Neuronal stem cell (in vitro differentiated cells): ENCODE data around the gene BCCIP. TPM values are rescaled to one million over a fixed set of nuclear protein-coding genes. Genes with fewer than 3 reads are reported as not detected.

Experiments
- DNase-seq: peaks from one replicate; pipeline ENCODE4 v3.0.0-alpha.2; 2013; ENCODE audit warnings: low spot score
- H2AFZ ChIP-seq: one replicate; pipeline ENCODE4 v1.6.1; 2013; ENCODE audit warnings: mild to moderate bottlenecking, low read length, inconsistent platforms
- H2AK5ac ChIP-seq: 2 replicates; pipeline ENCODE4 v1.6.1; 2013; ENCODE audit warnings: low read depth, mild to moderate bottlenecking, inconsistent platforms, low read length, moderate library complexity, mixed read lengths
- H2BK120ac ChIP-seq: 2 replicates; pipeline ENCODE4 v1.6.1; 2013; ENCODE audit warnings: low read depth, mild to moderate bottlenecking, inconsistent platforms, low read length, moderate library complexity, mixed read lengths
- H2BK12ac ChIP-seq: one replicate; pipeline ENCODE4 v1.6.1; 2013; ENCODE audit warnings: low read length, inconsistent platforms
- H2BK15ac ChIP-seq: 2 replicates; pipeline ENCODE4 v1.6.1; 2013; ENCODE audit warnings: mild to moderate bottlenecking, low read length, inconsistent platforms, mixed read lengths
- H2BK5ac ChIP-seq: one replicate; pipeline ENCODE4 v1.6.1; 2013; ENCODE audit warnings: inconsistent platforms, mild to moderate bottlenecking, low read length, moderate library complexity
- H3K14ac ChIP-seq: one replicate; pipeline ENCODE4 v1.6.1; 2013; ENCODE audit warnings: low read length, inconsistent platforms
- H3K18ac ChIP-seq: 2 replicates; pipeline ENCODE4 v1.6.1; 2013; ENCODE audit warnings: low read length, inconsistent platforms
- H3K23ac ChIP-seq: 2 replicates; pipeline ENCODE4 v1.6.1; 2013; ENCODE audit warnings: low read depth, mild to moderate bottlenecking, mixed read lengths, low read length, inconsistent platforms; ENCODE audit not compliant: poor library complexity
- H3K27ac ChIP-seq: replicated peaks from 3 replicates; pipeline ENCODE4 v1.5.1; 2013; ENCODE audit warnings: low read length, inconsistent platforms
- H3K27me3 ChIP-seq, 3 experiments: 2 replicates each; pipeline ENCODE4 v1.6.1; 2013; ENCODE audit warnings: low read length in 3 of 3, mild to moderate bottlenecking in 2 of 3, inconsistent platforms in 1 of 3, low read depth in 1 of 3, mixed read lengths in 1 of 3, moderate library complexity in 1 of 3; ENCODE audit not compliant: control insufficient read depth in 3 of 3, insufficient read depth in 3 of 3
- H3K36me3 ChIP-seq, 2 donors: replicated peaks in 1 of 2; 2 replicates each; pipeline ENCODE4 v1.6.1; 2013; ENCODE audit warnings: low read length in 2 of 2; ENCODE audit not compliant: control insufficient read depth in 2 of 2, insufficient read depth in 2 of 2
- H3K4ac ChIP-seq: 2 replicates; pipeline ENCODE4 v1.6.1; 2013; ENCODE audit warnings: inconsistent platforms, mild to moderate bottlenecking, low read length, moderate library complexity
- H3K4me1 ChIP-seq, 2 donors: 1 replicate in 1 of 2; 2 replicates in 1 of 2; pipeline ENCODE4 v1.6.1; 2013; ENCODE audit warnings: low read length in 2 of 2, low read depth in 1 of 2; ENCODE audit not compliant: control insufficient read depth in 2 of 2, insufficient read depth in 1 of 2
- H3K4me2 ChIP-seq: one replicate; pipeline ENCODE4 v1.6.1; 2013; ENCODE audit warnings: mild to moderate bottlenecking, low read length, inconsistent platforms; ENCODE audit not compliant: insufficient read depth, poor library complexity, severe bottlenecking
- H3K4me3 ChIP-seq, 2 donors: 2 replicates each; pipeline ENCODE4 v1.5.1; 2013; ENCODE audit warnings: low read length in 2 of 2, mild to moderate bottlenecking in 2 of 2, inconsistent platforms in 1 of 2, moderate library complexity in 1 of 2
- H3K79me1 ChIP-seq: one replicate; pipeline ENCODE4 v1.6.1; 2013; ENCODE audit warnings: low read depth, mild to moderate bottlenecking, inconsistent platforms, low read length, moderate library complexity
- H3K9ac ChIP-seq: one replicate; pipeline ENCODE4 v1.6.1; 2013; ENCODE audit warnings: mild to moderate bottlenecking, low read depth, low read length, inconsistent platforms; ENCODE audit not compliant: poor library complexity
- H3K9me3 ChIP-seq, 2 donors: replicated peaks in 1 of 2; 2 replicates each; pipeline versions ENCODE3 to v1.6.1; 2013; ENCODE audit warnings: low read length in 2 of 2, mild to moderate bottlenecking in 2 of 2, inconsistent platforms in 1 of 2, low read depth in 1 of 2, mixed read lengths in 1 of 2, moderate library complexity in 1 of 2; ENCODE audit not compliant: control insufficient read depth in 2 of 2, insufficient read depth in 1 of 2
- H4K8ac ChIP-seq: one replicate; pipeline ENCODE4 v1.6.1; 2013; ENCODE audit warnings: low read depth, mild to moderate bottlenecking, inconsistent platforms, low read length, moderate library complexity
- H4K91ac ChIP-seq: one replicate; pipeline ENCODE4 v1.6.1; 2013; ENCODE audit warnings: low read length, low read depth, mild to moderate bottlenecking, inconsistent platforms; ENCODE audit not compliant: poor library complexity
- WGBS, 2 donors: extraction: QIAGEN DNeasy Blood & Tissue Kit; methylation state at CpG; one replicate each; pipeline ENCODE4 v1.1.7; 2013; ENCODE audit warnings: missing lambda C conversion rate in 2 of 2, mixed read lengths in 1 of 2; ENCODE audit not compliant: insufficient read length in 2 of 2, insufficient replicate concordance in 1 of 2; ENCODE audit errors: extremely low coverage in 2 of 2; 5-methylcytosine and 5-hydroxymethylcytosine counted together
- polyA plus RNA-seq, 2 experiments: library from polyadenylated mRNA; stranded (reverse); fragments of 200-250 nt; gene quantifications; one replicate each; pipeline ENCODE4 v1.2.3, GENCODE V29; 2013

BCCIP gene
- 82.2 TPM for polyA plus RNA-seq (2013, experiment 1 of 2)
- polyA plus RNA-seq (2013, experiment 2 of 2): 82.6 TPM

DNA sequence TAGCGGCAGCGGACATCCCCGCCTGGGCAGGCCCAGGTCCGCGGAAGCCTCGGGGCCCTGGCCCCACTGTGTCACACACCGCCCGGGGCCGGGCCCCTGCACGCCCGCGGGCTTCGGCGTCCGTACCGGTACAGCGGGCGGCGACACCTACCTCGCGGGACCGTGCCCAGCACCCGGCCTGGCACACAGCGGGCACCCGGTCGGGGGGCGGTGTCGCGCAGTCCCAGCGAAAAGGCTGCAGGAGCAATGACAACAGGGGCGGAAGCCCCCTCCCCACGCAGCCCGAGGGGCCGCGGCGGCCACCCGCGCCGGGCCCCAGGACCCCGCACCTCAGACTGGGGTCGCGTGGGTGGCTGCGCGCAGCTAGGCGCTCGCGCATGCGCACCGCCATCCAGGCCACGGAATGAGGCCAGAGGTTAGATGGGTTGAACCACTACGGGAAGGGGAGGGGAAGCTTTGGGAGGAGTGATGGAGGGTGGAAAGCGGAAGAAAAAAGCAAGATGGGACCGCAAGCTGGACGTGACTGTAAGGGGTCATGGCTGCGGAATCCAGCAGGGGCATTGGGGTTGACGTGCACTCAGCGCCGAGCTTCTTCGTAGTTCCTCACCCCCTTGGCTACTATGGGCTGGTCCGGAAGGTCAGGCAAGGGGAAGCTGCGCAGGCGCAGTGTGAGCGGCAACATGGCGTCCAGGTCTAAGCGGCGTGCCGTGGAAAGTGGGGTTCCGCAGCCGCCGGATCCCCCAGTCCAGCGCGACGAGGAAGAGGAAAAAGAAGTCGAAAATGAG lies at the start of gene BCCIP, which contains the start of gene UROS:
Gene BCCIP (plus strand): TSS at position 669 of the 785 bp plus-strand sequence. CDS start 12 bp downstream, at position 681.
Gene UROS (minus strand): TSS at position 381 of the 785 bp plus-strand sequence. CDS start 6,759 bp downstream, outside the sequence.
- Histone ChIP-seq H2BK120ac (no peak within 1 kb of the TSS), H3K14ac (peak within 1 kb of the TSS; percentile 51), H2BK12ac (no peak within 1 kb of the TSS), H3K9me3 (no peaks in the 10 kb centered on the region), H3K4me1 (peaks cover 1 to 3% of the 10 kb centered on the region in 2 donors), H3K4ac (no peak within 1 kb of the TSS), H3K4me3 (peak within 1 kb of the TSS; percentile 71 to 91), H3K4me2 (peak within 1 kb of the TSS; percentile 82), H3K27ac (peak within 1 kb of the TSS; percentile 60), H4K8ac (no peak within 1 kb of the TSS), H2AFZ (peak within 1 kb of the TSS; percentile 90), H4K91ac (peak within 1 kb of the TSS; percentile 18), H2AK5ac (peak within 1 kb of the TSS; percentile 33), H3K27me3 (no peaks in the 10 kb centered on the region), H2BK15ac (no peak within 1 kb of the TSS), H3K18ac (peak within 1 kb of the TSS; percentile 96), H3K9ac (peak within 1 kb of the TSS; percentile 96), H3K23ac (peak within 1 kb of the TSS; percentile 66), H3K36me3 (peaks cover 2 to 45% of the 10 kb centered on the region in 2 donors), H3K79me1 (peaks cover 3% of the 10 kb centered on the region), H2BK5ac (peak within 1 kb of the TSS; percentile 69)
- WGBS, 2 donors: no CpG with 5 or more reads among the region's 74 CpGs
- DNase-seq: peak; percentile 94

DNA sequence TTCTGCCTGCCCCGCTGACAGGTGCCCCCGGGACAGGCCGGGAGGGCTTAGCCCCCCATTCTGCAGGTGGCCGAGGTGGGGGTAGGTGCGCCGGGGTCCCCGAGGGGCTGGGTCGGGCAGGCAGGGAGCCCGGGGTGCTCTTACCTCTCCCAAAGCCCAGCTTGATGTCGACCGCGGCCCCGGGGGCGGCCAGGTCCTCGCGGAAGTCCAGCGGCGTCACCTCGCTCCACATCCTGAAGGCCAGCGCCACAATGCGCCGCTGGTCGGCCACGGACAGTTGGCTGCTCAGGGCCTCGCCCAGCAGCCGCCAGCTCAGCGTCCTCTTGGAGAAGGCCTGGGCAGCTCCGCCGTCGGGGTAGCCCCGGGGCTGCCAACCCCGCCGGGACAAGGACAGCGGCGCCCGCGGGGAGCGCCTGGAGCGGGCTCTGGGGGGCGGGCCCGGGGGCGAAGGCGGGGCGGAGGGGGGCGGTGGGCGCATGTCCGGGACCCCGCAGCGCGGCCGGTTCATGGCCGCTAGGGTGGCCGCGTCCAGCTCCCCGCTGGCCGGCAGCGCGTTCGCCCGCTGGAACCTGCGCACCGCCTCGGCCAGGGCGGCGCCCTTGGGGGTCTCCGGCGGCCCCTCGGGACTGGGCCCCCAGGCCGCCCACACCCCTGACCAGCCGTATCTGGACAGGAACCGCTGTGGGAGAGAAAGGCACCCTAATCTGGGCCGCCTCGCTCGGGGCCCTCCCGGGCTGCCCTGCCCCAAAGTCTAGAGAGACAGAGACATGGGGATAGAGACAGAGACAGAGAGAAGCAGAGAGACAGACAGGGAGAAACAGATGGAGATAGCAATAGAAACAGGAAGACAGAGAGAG lies 49.4 kb upstream of the BCCIP start:
- no peak overlapping the region for H3K4me3 ChIP-seq
- H3K9ac ChIP-seq: no peak overlapping the region
- no peak for DNase-seq
- H3K27me3 ChIP-seq: no peaks in the 10 kb centered on the region
- H3K14ac ChIP-seq: peak overlapping the region; percentile 38
- no peak overlapping the region for H2BK5ac ChIP-seq
- no peak overlapping the region for H3K4me2 ChIP-seq
- no peak overlapping the region for H3K27ac ChIP-seq
- no peak overlapping the region for H2BK120ac ChIP-seq
- H2AFZ ChIP-seq: no peak overlapping the region
- no peak overlapping the region for H3K18ac ChIP-seq
- peaks cover 0 to 4% of the 10 kb centered on the region in 2 donors for H3K36me3 ChIP-seq
- H3K4ac ChIP-seq: no peak overlapping the region
- peaks cover 2% of the 10 kb centered on the region for H3K79me1 ChIP-seq
- no peak overlapping the region for H4K91ac ChIP-seq
- H3K23ac ChIP-seq: peak overlapping the region; percentile 19
- H4K8ac ChIP-seq: no peak overlapping the region
- H3K4me1 ChIP-seq: no peaks in the 10 kb centered on the region
- H2BK15ac ChIP-seq: no peak overlapping the region
- no peak overlapping the region for H2BK12ac ChIP-seq
- H3K9me3 ChIP-seq: no peaks in the 10 kb centered on the region
- no CpG with 5 or more reads among the region's 75 CpGs for WGBS, 2 donors
- peak overlapping the region; percentile 43 for H2AK5ac ChIP-seq

- Histone ChIP-seq H3K18ac (peak overlapping the region; percentile 17), H3K4me2 (no peak overlapping the region), H2BK120ac (no peak overlapping the region), H3K23ac (no peak overlapping the region), H3K14ac (peak overlapping the region; percentile 38), H3K9ac (no peak overlapping the region), H3K27ac (no peak overlapping the region), H4K91ac (no peak overlapping the region), H3K79me1 (peaks cover 2% of the 10 kb centered on the region), H3K4ac (no peak overlapping the region), H2BK12ac (no peak overlapping the region), H3K9me3 (no peaks in the 10 kb centered on the region), H3K36me3 (no peaks in the 10 kb centered on the region), H2BK15ac (peak overlapping the region; percentile 49), H4K8ac (peak overlapping the region; percentile 65), H2BK5ac (no peak overlapping the region), H2AFZ (no peak overlapping the region), H3K4me3 (no peak overlapping the region), H3K27me3 (no peaks in the 10 kb centered on the region), H3K4me1 (no peaks in the 10 kb centered on the region), H2AK5ac (peak overlapping the region; percentile 18)
- WGBS, 2 donors: no CpG with 5 or more reads among the region's 32 CpGs
- DNase-seq: no peak
Observed at GRCh38 chr10:125774581-125775191, 48.7 kb upstream of the BCCIP start.
